Measurements from ENCODE around the gene CAPG.
"Not testable (repeated sequence)": the region's sequence is repeated elsewhere in the genome, so short reads cannot be mapped to it uniquely, and the experiment has no call there.

The CAPG gene

GRCh38 chr2:85420536-85421259 lies 10.5 kb upstream of the CAPG start:
- peak; percentile 77 to 91 for DNase-seq (ENCODE audit: low read depth in 2 of 2)

DNA sequence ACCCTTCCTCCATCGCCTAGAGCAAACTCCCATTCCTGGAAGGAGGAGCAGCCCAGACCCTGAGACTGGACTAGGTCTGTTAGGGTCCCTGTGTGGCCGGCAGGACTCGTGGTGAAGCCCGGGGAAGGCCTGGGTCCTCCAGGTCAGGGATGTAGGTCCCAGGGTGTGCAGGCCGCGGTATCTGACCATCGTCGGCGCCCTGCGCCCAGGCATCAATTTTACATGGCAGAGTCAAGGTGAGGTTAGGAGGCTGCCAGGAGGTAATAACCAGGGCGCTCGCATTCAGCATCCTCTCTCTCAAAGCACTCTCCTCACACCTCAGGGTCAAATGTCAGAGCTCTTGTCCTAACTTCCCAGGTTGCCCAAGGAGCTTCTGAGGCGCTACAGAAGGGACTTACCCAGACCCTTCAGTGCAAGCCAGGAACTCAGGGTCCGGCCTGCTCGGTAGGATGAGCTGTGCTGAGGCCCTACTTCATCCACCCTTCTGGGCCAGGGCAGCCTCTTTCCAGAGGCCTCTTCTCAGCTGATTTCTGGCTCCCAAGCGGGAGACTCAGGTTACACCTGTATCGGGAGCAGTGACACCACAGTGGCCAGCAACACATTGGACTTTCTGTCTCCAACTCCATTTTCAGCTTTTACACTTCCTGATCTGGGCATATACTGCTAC lies 9.0 kb upstream of the CAPG start:
- DNase-seq (ENCODE audit: low read depth in 2 of 2) = no peak

DNA sequence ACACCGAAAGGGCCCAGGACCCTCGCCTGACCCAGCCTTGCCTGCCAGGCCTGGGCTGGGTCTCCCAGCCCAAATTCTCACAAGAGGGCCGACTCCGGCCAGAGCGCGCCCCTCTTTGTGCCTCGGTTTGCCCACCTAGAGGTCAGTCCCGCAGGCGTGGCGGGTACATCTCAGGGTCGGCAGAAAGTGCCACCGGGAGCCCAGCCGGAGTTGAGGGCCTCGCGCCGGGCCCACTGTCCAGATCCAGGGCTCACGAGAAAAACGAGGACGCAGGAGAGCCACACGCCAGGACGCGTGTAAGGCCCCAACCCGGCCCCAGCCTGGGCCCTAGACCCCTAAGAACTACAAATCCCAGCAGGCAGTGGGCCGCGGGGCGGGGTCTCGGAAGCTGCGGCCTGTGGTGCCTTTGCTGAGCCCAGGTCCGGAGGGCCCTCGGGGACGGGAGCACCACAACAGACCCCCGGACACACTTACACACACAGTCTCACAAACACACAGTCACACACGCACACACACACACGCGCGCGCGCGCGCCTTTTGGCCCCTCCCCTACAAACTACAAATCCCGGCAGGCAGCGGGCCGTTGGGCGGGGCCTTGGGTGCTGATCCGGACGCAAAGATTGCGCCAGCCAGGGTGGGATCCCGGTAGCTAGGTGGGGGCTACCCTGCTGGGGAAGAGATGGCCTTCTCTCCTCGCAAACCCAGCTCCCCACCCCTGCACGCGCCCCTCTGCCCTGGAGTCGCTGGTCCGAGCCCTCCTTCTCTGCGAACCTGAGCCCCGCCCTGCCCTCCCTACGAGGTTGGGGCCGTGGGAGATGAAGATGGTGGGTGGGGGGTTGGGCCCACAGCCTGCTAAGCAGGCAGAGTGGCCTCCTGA lies 8.2 kb upstream of the CAPG start, which contains the start of gene SH2D6:
Gene SH2D6, plus strand, starts transcription at position 583 of the 877 bp plus-strand sequence. CDS start 10,752 bp downstream, outside the sequence.
- DNase-seq (ENCODE audit: low read depth in 2 of 2) = peak; percentile 58 to 71

DNA sequence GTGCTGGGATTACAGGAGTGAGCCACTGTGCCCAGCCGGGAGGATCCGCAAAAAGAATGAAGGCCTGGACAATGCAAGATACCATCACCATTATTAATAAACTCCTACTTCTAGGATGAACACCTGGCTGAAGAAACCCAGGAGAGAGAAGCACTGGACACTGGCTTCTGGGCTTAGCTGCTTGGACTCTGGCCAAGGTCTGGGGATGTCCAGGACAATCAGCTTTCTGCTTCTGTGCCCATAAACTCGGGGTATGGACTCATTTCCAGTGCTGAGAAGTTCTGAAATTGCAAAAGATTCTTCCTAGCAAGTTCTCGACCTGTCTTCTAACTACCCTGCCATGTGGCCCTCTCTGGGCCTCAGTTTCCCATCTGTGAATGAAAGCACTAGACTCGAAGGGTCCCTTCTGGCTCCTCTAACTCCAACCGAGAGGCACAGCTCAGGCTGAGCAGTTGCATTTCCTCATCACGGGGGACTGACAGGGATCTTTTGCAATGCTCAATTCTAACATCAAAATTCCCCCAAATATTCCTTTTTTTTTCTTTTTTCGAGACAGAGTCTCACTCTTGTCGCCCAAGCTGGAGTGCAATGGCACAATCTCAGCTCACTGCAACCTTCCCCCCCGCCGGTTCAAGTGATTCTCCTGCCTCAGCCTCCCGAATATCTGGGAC lies 5.9 kb upstream of the CAPG start:
- no peak for DNase-seq (ENCODE audit: low read depth in 2 of 2)

DNA sequence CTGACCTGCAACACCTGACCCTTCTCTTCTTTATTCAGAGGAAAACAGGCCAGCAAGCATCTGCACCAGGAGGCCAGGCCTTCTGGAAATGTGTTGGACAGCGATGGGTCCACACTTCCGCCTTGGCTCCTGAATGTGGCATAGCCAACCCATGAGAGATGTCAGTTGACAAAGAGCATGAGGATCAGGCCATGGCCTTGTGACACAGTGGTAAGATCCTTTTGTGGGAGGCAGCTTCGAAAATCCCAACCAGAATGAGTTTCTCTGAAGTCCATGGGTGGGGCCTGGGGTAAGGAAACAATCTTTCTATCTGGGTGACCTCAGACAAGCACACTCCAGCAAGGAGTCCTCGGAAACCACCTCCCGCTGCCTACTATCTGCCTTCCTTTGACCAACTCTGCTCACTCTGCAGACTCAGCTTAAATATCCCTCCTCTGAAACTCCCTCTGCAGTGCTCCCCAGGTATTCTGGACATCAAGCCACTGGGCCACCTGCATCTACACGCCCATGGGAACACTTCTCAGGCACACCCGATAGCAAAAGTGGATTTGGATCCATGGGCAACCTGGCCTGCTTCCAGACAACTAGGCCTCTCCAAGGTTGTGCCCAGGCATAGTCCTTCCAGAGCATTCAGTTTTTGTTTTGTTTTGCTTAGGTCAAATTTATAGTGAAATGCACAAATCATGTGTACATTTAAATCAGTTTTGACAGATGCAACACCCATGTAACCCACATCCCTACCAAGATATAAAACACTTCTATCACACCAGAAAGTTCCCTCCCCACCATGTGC lies 4.8 kb upstream of the CAPG start:
- DNase-seq (ENCODE audit: low read depth in 2 of 2) = no peak

- DNase-seq (ENCODE audit: low read depth in 2 of 2) = not testable (repeated sequence)
These were observed 4.2 kb upstream of the CAPG start for GRCh38 chr2:85414421-85414759.

DNA sequence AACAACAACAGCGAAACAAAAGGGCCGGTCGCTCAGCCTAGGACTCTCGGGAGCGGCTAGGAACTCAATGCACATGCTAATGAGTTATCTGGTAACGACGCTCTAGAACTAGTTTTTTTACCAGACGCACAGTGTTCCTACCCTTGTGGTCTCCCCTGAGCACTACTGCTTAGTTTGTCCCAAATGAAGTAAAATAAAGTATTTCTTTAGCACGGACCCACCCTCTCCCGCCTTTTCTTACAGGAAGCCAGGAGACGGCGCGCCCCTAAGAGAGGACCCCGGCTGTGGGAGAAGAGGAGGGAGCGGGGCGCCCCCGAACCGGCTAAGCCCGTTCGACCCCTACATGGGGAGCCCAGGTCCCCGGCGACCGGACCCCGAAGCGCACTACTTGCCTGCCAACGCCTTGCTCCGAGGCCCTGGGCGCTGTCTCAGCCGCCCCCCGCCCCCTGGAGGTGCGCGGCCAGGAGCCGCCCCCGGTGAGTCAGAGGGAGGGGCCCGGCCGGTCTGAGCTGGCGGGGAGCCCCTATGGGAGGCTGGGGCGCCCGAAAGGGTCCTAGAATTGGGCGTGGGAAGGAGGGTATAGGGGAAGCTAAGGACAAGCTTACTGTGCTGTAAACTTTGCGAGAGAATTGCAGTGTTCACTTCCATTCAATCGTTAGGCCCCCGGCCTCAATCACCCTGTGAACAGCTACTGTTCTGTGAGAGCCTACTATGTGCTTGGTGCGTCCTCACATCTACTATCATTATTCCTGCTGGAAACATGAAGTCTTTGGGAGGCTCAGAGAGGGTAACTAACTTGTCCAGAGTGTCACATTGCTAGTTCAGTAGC lies 3.6 kb upstream of the CAPG start:
- DNase-seq (ENCODE audit: low read depth in 2 of 2) = no peak

- DNase-seq (ENCODE audit: low read depth in 2 of 2) = no peak
These were observed 1.2 kb upstream of the CAPG start for GRCh38 chr2:85411405-85411748.

DNA sequence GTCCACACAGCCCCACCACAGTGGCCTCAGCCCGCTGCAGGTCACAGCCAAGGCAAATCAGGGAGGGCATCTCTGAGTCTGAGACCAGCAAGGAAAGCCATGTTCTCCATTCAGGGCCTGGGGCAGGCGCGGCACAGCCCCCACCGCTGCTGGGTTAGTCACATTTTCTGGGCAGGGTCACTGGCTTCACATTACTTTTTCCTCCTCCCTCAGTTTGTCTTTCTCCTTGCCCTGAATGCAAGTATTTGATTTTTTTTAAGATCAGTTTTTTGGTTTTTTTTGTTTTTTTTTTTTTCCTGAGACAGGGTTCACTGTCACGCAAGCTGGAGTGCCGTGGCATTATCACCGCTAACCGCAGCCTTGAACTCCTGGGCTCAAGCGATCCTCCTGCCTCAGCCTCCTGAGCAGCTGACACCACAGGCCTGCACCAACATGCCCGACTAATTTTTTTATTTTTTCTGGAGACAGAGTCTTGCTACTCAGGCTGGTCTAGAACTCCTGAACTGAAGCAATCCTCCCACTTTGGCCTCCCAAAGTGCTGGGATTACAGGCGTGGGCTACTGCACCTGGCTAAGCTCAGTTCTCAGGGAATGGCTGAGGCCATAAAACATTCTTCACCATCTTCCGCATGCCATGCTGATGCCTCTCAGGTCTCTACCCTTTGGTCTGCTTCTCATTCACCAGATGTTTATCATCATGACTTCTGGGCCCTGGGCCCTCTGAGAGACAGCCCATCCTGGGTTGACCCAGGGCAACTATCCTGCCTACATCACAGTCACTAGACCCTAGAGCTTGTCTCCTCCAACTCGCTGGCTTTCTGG lies 628 bp upstream of the CAPG start:
- no peak for DNase-seq (ENCODE audit: low read depth in 2 of 2)

GRCh38 chr2:85405201-85406059 lies 4.7 kb downstream of the CAPG start:
- DNase-seq (ENCODE audit: low read depth in 2 of 2) = peak; percentile 31 to 39

- DNase-seq (ENCODE audit: low read depth in 2 of 2) = no peak
These were observed 8.3 kb downstream of the CAPG start for GRCh38 chr2:85401844-85402243.

GRCh38 chr2:85401464-85401805 lies 8.7 kb downstream of the CAPG start:
- no peak for DNase-seq (ENCODE audit: low read depth in 2 of 2)

DNA sequence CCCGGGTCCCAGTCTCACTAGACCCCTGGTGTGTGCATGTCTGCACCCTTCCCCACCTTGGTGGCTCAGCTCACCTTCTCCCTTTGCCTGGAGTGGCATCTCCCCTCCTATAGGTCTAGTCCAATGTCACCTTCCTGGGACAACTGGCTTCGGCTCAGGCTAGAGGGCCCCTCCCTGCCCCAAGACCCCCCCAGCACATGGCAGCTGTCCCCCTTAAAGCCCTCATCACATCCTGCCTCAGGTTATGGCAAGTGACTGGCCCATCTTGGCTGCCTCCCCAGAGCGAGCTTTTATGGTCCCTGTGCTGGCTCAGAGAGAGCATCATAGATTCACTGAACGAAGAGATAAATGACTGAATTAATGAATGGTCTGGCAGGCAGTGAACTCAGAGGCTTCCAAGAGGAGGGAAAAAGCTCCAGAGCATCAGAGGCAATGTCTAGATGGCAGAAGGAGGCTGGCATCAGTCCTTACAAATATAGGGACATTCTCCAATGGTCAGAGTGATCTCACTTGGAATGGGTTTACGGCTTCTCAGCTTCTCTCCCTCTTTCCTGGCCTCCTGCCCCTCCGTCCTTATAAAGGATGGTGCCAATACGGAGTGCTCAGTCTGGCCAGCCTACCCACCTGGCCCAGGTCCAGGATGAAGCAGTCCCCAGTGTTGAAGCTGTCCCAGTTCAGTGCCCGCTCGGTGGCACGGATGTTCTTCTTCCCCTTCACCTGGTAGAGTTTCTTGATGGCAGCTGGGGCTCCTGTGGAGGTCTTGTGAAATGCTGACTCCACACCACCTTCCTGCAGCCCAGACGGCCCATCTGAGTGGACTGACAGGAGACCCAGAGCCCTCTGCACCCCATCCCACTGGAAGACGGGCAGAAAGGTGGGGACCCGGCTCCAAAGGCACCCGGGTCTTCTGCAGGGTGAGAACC lies 9.4 kb downstream of the CAPG start:
- DNase-seq (ENCODE audit: low read depth in 2 of 2) = no peak

DNA sequence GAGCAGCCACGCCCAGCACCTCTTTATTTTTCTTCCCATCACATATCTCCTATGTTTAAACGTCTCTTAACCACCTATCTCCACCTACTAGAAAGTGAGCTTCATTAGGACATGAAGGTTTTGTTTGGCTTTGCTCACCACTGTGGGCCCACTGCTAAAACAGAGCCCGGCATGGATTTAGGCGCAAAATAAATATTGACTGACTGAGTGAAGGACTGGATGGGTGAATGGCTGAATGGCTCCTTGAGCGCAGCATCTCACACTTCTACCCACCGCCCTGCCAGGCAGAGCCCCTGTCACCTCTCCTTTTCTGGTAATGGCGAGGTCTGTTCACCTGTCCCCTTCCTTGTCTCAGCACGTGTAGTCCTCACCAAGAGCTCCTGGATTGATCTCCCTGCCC lies 10.1 kb downstream of the CAPG start:
- no peak for DNase-seq (ENCODE audit: low read depth in 2 of 2)

- no peak for DNase-seq (ENCODE audit: low read depth in 2 of 2)
These were observed 11.0 kb downstream of the CAPG start for GRCh38 chr2:85399183-85399455.

GRCh38 chr2:85398426-85399182 lies 11.6 kb downstream of the CAPG start:
- no peak for DNase-seq (ENCODE audit: low read depth in 2 of 2)

DNA sequence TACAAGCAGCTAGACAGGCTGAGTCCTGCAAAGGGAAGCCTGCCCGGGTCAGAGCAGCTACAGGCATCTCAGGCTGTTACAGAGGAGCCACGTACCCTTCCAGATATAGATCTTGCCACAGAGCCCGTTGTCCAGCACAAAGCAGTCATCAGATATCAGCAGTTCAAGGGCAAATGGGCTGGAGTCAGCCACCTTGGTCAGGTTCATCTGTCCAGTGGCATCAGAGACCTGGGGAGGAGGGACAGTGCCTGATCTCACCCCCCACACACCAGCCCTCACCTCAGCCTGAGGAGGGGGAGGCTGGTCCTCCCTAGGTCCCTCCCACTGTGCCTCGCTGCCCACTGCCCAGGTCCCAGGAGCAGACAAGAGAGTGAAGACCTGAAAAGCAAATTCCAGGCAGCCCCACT lies 12.2 kb downstream of the CAPG start:
- DNase-seq (ENCODE audit: low read depth in 2 of 2) = no peak

Measured in stimulated activated CD8-positive, alpha-beta memory T cell treated with anti-CD3 and anti-CD28 coated beads, Interleukin-7, amount 100 ng/mL, for 1 hour (primary cell).